Loucy (cell line): ENCODE data around the gene RNF168.

ENCODE experiments used
- H2AFZ ChIP-seq: fragments of 200-600 bp; sonication (generic); 2 replicates; pipeline ENCODE4 v1.6.0; 2016; ENCODE audit warnings: antibody characterized with exemption, mild to moderate bottlenecking, low read length, moderate library complexity
- H3F3A ChIP-seq: fragments of 200-600 bp; 2 replicates; pipeline ENCODE4 v1.6.0; 2016; ENCODE audit warnings: antibody characterized with exemption, low read depth, mild to moderate bottlenecking
- H3K27me3 ChIP-seq: fragments of 200-600 bp; sonication (generic); 2 replicates; pipeline ENCODE4 v1.6.1; 2014; ENCODE audit warnings: low read length, mild to moderate bottlenecking; ENCODE audit not compliant: insufficient read depth, poor library complexity, severe bottlenecking
- H3K36me3 ChIP-seq: fragments of 200-600 bp; sonication (generic); 2 replicates; pipeline ENCODE4 v1.6.1; 2016; ENCODE audit warnings: low read length; ENCODE audit not compliant: insufficient read depth
- H3K4me1 ChIP-seq: fragments of 200-600 bp; sonication (generic); 2 replicates; pipeline ENCODE4 v1.5.1; 2014; ENCODE audit warnings: low read length, mild to moderate bottlenecking; ENCODE audit not compliant: insufficient read depth, poor library complexity, severe bottlenecking
- H3K4me2 ChIP-seq: fragments of 200-600 bp; sonication (generic); 2 replicates; pipeline ENCODE4 v1.6.0; 2014; ENCODE audit warnings: antibody characterized with exemption, low read length, low read depth, mild to moderate bottlenecking; ENCODE audit not compliant: poor library complexity, severe bottlenecking
- H3K4me3 ChIP-seq: fragments of 200-600 bp; sonication (generic); 2 replicates; pipeline ENCODE4 v1.5.1; 2014; ENCODE audit warnings: low read length, mild to moderate bottlenecking, mixed read lengths; ENCODE audit not compliant: poor library complexity, severe bottlenecking
- H3K79me2 ChIP-seq: fragments of 200-600 bp; sonication (generic); 2 replicates; pipeline ENCODE4 v1.6.1; 2014; ENCODE audit warnings: low read length; ENCODE audit not compliant: insufficient read depth
- H3K9ac ChIP-seq: fragments of 200-600 bp; sonication (generic); 2 replicates; pipeline ENCODE4 v1.6.0; 2014; ENCODE audit warnings: mild to moderate bottlenecking, low read depth, low read length, moderate library complexity; ENCODE audit not compliant: poor library complexity, severe bottlenecking
- H3K9me2 ChIP-seq: fragments of 200-600 bp; sonication (generic); replicated peaks from 2 replicates; pipeline ENCODE4 v1.6.1; 2016; ENCODE audit warnings: low read depth, low read length, mixed read lengths
- H3K9me3 ChIP-seq: fragments of 200-600 bp; sonication (generic); 2 replicates; pipeline ENCODE4 v1.6.1; 2014; ENCODE audit warnings: mild to moderate bottlenecking, antibody characterized with exemption, low read length, low read depth; ENCODE audit not compliant: insufficient read depth
- H4K20me1 ChIP-seq: fragments of 200-600 bp; sonication (generic); 2 replicates; pipeline ENCODE4 v1.6.0; 2014; ENCODE audit warnings: antibody characterized with exemption, low read length, mild to moderate bottlenecking; ENCODE audit not compliant: insufficient read depth, poor library complexity, severe bottlenecking
- EZH2phosphoT487 ChIP-seq: fragments of 200-600 bp; IDR thresholded peaks from 2 replicates; pipeline ENCODE4 v1.6.1; 2018; ENCODE audit warnings: antibody characterized with exemption, mild to moderate bottlenecking, moderate library complexity, borderline replicate concordance
- TF ChIP-seq, protein P1 (sequence below): fragments of 200-600 bp; sonication (generic); conservative IDR thresholded peaks from 2 replicates; pipeline ENCODE4 v1.5.1; 2014; ENCODE audit warnings: mild to moderate bottlenecking, antibody characterized with exemption, low read length

The RNF168 gene

GRCh38 chr3:196518966-196519717, 15.6 kb upstream of the RNF168 start:
- Histone ChIP-seq H3K79me2 (peaks cover 28% of the 10 kb centered on the region), H3K4me2 (peak overlapping the region; percentile 8), H2AFZ (no peak overlapping the region), H3K27me3 (no peaks in the 10 kb centered on the region), H3K4me3 (no peak overlapping the region), H3K9me2 (no peaks in the 10 kb centered on the region), H4K20me1 (no peaks in the 10 kb centered on the region), H3F3A (no peaks in the 10 kb centered on the region), H3K4me1 (peaks cover 30% of the 10 kb centered on the region), H3K9ac (no peak overlapping the region), H3K36me3 (no peaks in the 10 kb centered on the region), H3K9me3 (peaks cover 7% of the 10 kb centered on the region; the same call in 1 of the 2 replicates)
- TF ChIP-seq, protein P1, sequence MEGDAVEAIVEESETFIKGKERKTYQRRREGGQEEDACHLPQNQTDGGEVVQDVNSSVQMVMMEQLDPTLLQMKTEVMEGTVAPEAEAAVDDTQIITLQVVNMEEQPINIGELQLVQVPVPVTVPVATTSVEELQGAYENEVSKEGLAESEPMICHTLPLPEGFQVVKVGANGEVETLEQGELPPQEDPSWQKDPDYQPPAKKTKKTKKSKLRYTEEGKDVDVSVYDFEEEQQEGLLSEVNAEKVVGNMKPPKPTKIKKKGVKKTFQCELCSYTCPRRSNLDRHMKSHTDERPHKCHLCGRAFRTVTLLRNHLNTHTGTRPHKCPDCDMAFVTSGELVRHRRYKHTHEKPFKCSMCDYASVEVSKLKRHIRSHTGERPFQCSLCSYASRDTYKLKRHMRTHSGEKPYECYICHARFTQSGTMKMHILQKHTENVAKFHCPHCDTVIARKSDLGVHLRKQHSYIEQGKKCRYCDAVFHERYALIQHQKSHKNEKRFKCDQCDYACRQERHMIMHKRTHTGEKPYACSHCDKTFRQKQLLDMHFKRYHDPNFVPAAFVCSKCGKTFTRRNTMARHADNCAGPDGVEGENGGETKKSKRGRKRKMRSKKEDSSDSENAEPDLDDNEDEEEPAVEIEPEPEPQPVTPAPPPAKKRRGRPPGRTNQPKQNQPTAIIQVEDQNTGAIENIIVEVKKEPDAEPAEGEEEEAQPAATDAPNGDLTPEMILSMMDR, result peak; percentile 87
- no peak for TF ChIP-seq EZH2phosphoT487

GRCh38 chr3:196517919-196518318, 14.4 kb upstream of the RNF168 start:
- H3F3A ChIP-seq, result 0 out of 2 replicates have a peak, but pooled peaks cover 2% of the 10 kb centered on the region
- no peaks in the 10 kb centered on the region for H3K36me3 ChIP-seq
- no peak overlapping the region for H3K9ac ChIP-seq
- H2AFZ ChIP-seq, result no peak overlapping the region
- H3K9me3 ChIP-seq, result peaks cover 7% of the 10 kb centered on the region; the same call in 1 of the 2 replicates
- no peaks in the 10 kb centered on the region for H3K27me3 ChIP-seq
- H4K20me1 ChIP-seq, result no peaks in the 10 kb centered on the region
- H3K4me3 ChIP-seq, result no peak overlapping the region
- peak overlapping the region; percentile 43 for H3K4me2 ChIP-seq
- peaks cover 39% of the 10 kb centered on the region for H3K79me2 ChIP-seq
- peaks cover 43% of the 10 kb centered on the region for H3K4me1 ChIP-seq
- no peak for TF ChIP-seq EZH2phosphoT487
- TF ChIP-seq, protein P1, result no peak
- no peaks in the 10 kb centered on the region for H3K9me2 ChIP-seq

DNA sequence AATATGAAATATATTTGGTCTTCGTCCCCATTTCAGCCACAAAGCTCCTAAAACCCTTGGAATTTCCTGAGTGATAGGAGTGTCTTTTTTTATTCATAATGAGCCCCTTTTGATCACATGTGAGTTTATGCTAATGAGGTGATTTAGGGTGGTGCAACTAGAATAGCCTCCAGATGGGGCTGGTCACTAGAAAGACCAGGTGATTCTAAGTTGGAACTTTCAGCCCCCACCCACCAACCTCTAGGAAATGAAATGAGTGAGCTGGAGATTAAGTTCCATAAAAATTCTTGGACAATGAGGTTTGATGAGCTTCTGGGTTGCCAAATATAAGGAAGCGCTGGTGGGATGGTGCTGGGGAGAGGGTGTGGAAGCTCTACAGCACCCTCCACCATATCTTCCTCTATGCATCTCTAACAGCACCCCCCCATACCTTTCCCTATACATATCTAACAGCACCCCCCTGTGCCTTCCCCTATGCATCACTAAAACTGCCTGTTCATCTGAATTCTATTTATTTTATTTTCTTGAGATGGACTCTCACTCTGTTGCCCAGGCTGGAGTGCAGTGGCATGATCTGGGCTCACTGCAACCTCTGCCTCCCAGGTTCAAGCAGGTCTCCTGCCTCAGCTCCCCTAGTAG, 13.7 kb upstream of the RNF168 start:
- peak overlapping the region; percentile 43 for H3K4me2 ChIP-seq
- H2AFZ ChIP-seq, result peak overlapping the region; percentile 57
- no peaks in the 10 kb centered on the region for H3K36me3 ChIP-seq
- peaks cover 7% of the 10 kb centered on the region; the same call in 1 of the 2 replicates for H3K9me3 ChIP-seq
- no peak overlapping the region for H3K9ac ChIP-seq
- H3F3A ChIP-seq, result 0 out of 2 replicates have a peak, but pooled peaks cover 6% of the 10 kb centered on the region
- peaks cover 49% of the 10 kb centered on the region for H3K4me1 ChIP-seq
- H3K79me2 ChIP-seq, result peaks cover 42% of the 10 kb centered on the region
- H3K9me2 ChIP-seq, result no peaks in the 10 kb centered on the region
- H4K20me1 ChIP-seq, result no peaks in the 10 kb centered on the region
- H3K4me3 ChIP-seq, result peak overlapping the region; percentile 6
- TF ChIP-seq, protein P1, result peak; percentile 54
- no peak for TF ChIP-seq EZH2phosphoT487
- H3K27me3 ChIP-seq, result no peaks in the 10 kb centered on the region
